Kidney (tissue), 14 donors: ENCODE results near the gene CDV3. TPM values are rescaled to one million over a fixed set of nuclear protein-coding genes. Genes with fewer than 3 reads are reported as not detected.

Source experiments
- DNase-seq, 5 donors: peaks; one replicate each; pipeline ENCODE4 v3.0.0-alpha.2; 2013 to 2020
- FAIRE-seq: peaks from 2 replicates; lab custom pipeline; 2012; peaks lifted over from hg19 to GRCh38; lab: Jason Lieb, UNC
- H3K27ac ChIP-seq, 2 donors: one replicate each; pipeline ENCODE4 v1.7.0; 2013; ENCODE audit warnings: low read depth in 2 of 2, low read length in 2 of 2, inconsistent platforms in 1 of 2
- H3K27me3 ChIP-seq: one replicate; pipeline ENCODE4 v1.7.1; 2013; ENCODE audit warnings: low read length, inconsistent platforms; ENCODE audit not compliant: control insufficient read depth, insufficient read depth
- H3K36me3 ChIP-seq, 3 donors: one replicate each; pipeline versions ENCODE4 v1.7.0 to v1.7.1; 2013; ENCODE audit warnings: low read length in 3 of 3, control low read depth in 1 of 3, inconsistent platforms in 1 of 3; ENCODE audit not compliant: insufficient read depth in 3 of 3, control insufficient read depth in 2 of 3
- H3K4me1 ChIP-seq, 3 donors: one replicate each; pipeline versions ENCODE4 v1.7.0 to v1.7.1; 2013; ENCODE audit warnings: low read length in 3 of 3, inconsistent platforms in 1 of 3, low read depth in 1 of 3; ENCODE audit not compliant: control insufficient read depth in 2 of 3, insufficient read depth in 2 of 3
- H3K4me3 ChIP-seq, 3 donors: one replicate each; pipeline versions ENCODE4 v1.7.0 to v1.8.1; 2013; ENCODE audit warnings: low read length in 3 of 3, control low read depth in 1 of 3, inconsistent platforms in 1 of 3
- H3K9ac ChIP-seq, 3 donors: one replicate each; pipeline versions ENCODE4 v1.7.0 to v1.7.1; 2013; ENCODE audit warnings: low read length in 3 of 3, control low read depth in 1 of 3, inconsistent platforms in 1 of 3
- H3K9me3 ChIP-seq, 3 donors: one replicate each; pipeline versions ENCODE4 v1.7.0 to v1.7.1; 2013; ENCODE audit warnings: low read length in 3 of 3, control low read depth in 1 of 3, inconsistent platforms in 1 of 3; ENCODE audit not compliant: control insufficient read depth in 2 of 3, insufficient read depth in 1 of 3
- intact Hi-C: fragments of 100-400 bp; cut with DNase I; formaldehyde crosslinking; loops from one replicate; pipeline ENCODE4 v1.11.1; 2022
- polyA plus RNA-seq: library from polyadenylated mRNA; stranded (reverse); fragments of 350-450 nt; fragmentation: Illumina TruSeq; extraction: RNeasy Lipid Tissue Mini Kit (QIAGEN cat#74804); gene quantifications from one replicate; pipeline ENCODE4 v1.2.3, GENCODE V29; 2014; ENCODE audit warnings: low read depth, low replicate concordance; ENCODE audit not compliant: insufficient read depth
- total RNA-seq: library from RNA; stranded (reverse); fragmentation: NEBNext Ultra II Directional; extraction: Animal tissue kit (Norgen Biotek cat#: 25700); gene quantifications from one replicate; pipeline ENCODE4 v1.2.1, GENCODE V29; 2021
- TF ChIP-seq, protein P1 (sequence below): IDR thresholded peaks from 3 replicates; pipeline ENCODE4 v1.5.1; 2012; ENCODE audit warnings: mild to moderate bottlenecking, moderate library complexity, borderline replicate concordance; ENCODE audit not compliant: insufficient read depth; ENCODE audit errors: extremely low read depth
- donor health status: control.
- donor health status: control.
- donor health status: control.
- donor health status: control.
- donor health status: control.
- donor health status: DM: yes; HTN: yes; CAD: no.
- donor health status: Normal renal cell carcinoma (clear cell type).

Gene CDV3
- total and polyA plus RNA-seq, 2 donors from 2014 or later: 53.2 to 154 TPM

DNA sequence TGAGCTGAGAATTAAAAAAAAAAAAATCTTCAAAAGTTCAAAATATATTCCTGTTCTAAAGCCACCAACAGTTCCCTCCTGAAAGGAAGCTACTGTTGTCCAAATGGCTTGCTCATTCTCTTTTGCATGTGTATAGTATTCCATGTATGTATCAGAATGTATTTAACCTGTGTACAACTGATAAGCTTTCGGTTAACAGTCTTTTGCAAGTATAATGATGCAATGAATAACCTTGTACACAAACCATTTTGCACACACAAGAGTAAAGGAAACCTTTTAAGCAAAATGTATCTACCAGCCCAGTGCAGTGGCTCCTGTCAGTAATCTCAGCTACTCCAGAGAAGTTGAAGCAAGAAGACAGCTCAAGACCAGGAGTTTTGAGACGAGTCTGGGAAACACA is 55.7 kb downstream of the CDV3 start:
- Histone ChIP-seq H3K36me3 (peaks cover under 1 to 9% (median 5%) of the 10 kb centered on the region in 3 donors), H3K27me3 (no peaks in the 10 kb centered on the region), H3K4me1 (no peaks in the 10 kb centered on the region), H3K27ac (no peak overlapping the region), H3K4me3 (no peak overlapping the region), H3K9ac (no peak overlapping the region), H3K9me3 (no peaks in the 10 kb centered on the region)
- TF ChIP-seq, protein P1, sequence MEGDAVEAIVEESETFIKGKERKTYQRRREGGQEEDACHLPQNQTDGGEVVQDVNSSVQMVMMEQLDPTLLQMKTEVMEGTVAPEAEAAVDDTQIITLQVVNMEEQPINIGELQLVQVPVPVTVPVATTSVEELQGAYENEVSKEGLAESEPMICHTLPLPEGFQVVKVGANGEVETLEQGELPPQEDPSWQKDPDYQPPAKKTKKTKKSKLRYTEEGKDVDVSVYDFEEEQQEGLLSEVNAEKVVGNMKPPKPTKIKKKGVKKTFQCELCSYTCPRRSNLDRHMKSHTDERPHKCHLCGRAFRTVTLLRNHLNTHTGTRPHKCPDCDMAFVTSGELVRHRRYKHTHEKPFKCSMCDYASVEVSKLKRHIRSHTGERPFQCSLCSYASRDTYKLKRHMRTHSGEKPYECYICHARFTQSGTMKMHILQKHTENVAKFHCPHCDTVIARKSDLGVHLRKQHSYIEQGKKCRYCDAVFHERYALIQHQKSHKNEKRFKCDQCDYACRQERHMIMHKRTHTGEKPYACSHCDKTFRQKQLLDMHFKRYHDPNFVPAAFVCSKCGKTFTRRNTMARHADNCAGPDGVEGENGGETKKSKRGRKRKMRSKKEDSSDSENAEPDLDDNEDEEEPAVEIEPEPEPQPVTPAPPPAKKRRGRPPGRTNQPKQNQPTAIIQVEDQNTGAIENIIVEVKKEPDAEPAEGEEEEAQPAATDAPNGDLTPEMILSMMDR: no peak
- DNase-seq (no peak), FAIRE-seq (no peak)
- intact Hi-C loops: no loop called here

DNA sequence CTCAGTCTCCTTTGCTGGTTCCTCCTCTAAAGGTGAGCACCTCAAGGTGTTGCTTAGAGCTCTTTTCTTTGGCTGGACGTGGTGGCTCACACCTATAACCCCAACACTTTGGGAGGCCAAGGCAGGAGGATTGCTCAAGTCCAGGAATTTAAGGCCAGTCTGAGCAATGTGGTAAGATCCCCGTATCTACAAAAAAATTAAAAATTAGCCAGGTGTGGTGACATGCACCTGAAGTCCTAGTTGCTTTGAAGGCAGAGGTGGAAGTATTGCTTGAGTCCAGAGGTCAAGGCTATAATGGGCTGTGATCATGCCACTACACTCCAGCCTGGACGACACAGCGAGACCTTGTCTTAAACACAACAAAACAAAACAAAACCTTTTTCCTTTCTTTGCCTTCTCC is 60.0 kb downstream of the CDV3 start:
- no peak for FAIRE-seq
- Histone ChIP-seq H3K4me3 (no peak overlapping the region), H3K27ac (no peak overlapping the region), H3K9ac (no peak overlapping the region), H3K36me3 (peaks cover 2 to 13% (median 11%) of the 10 kb centered on the region in 3 donors), H3K4me1 (no peaks in the 10 kb centered on the region), H3K27me3 (no peaks in the 10 kb centered on the region), H3K9me3 (no peaks in the 10 kb centered on the region)
- TF ChIP-seq, protein P1: no peak
- intact Hi-C loops: no loop called here
- DNase-seq: no peak

Other genes starting within 250 kb of the CDV3 start
- 0.41 TPM for gene BFSP2, start 173.6 kb upstream of the CDV3 start, total RNA-seq
- gene BFSP2, start 173.6 kb upstream of the CDV3 start, polyA plus RNA-seq: 0.86 TPM
- gene TOPBP1, start 88.3 kb downstream of the CDV3 start, total RNA-seq: 15.2 TPM
- 4.8 TPM for gene TOPBP1, start 88.3 kb downstream of the CDV3 start, polyA plus RNA-seq
- gene TF, start 172.7 kb downstream of the CDV3 start, total RNA-seq: 1.4 TPM
- 0.88 TPM for gene TF, start 172.7 kb downstream of the CDV3 start, polyA plus RNA-seq
- gene SRPRB, start 232.1 kb downstream of the CDV3 start, total RNA-seq: 58.8 TPM
- 47.9 TPM for gene SRPRB, start 232.1 kb downstream of the CDV3 start, polyA plus RNA-seq